HG02943 (cell line): ENCODE measurements around the gene SELENOW.
"Not testable (repeated sequence)": the region's sequence is repeated elsewhere in the genome, so short reads cannot be mapped to it uniquely, and the experiment has no call there.

Experiments
- ATAC-seq: cut with Tn5 transposase; IDR thresholded peaks from one replicate; pipeline ENCODE4 v1.9.1; 2021; ENCODE audit warnings: mild to moderate bottlenecking, low read depth, moderate library complexity; ENCODE audit not compliant: unreplicated experiment

SELENOW gene

GRCh38 chr19:47755762-47756626, 22.5 kb upstream of the SELENOW start:
- ATAC-seq, result no peak

GRCh38 chr19:47756627-47756929, 21.9 kb upstream of the SELENOW start:
- ATAC-seq, result no peak

GRCh38 chr19:47756953-47757608, 21.4 kb upstream of the SELENOW start:
- ATAC-seq, result no peak

- ATAC-seq, result no peak
Measured at GRCh38 chr19:47757617-47758442, 20.7 kb upstream of the SELENOW start.

- no peak for ATAC-seq
Measured at GRCh38 chr19:47758443-47758804, 20.1 kb upstream of the SELENOW start.

GRCh38 chr19:47760632-47760999, 17.9 kb upstream of the SELENOW start:
- ATAC-seq, result no peak

- no peak for ATAC-seq
Measured at GRCh38 chr19:47761566-47761965, 16.9 kb upstream of the SELENOW start.

GRCh38 chr19:47762151-47762550, 16.4 kb upstream of the SELENOW start:
- ATAC-seq, result no peak

GRCh38 chr19:47762615-47763308, 15.7 kb upstream of the SELENOW start:
- ATAC-seq, result no peak

- not testable (repeated sequence) for ATAC-seq
Measured at GRCh38 chr19:47764705-47765104, 13.8 kb upstream of the SELENOW start.

- no peak for ATAC-seq
Measured at GRCh38 chr19:47765523-47766358, 12.8 kb upstream of the SELENOW start.

GRCh38 chr19:47766359-47766620, 12.2 kb upstream of the SELENOW start:
- no peak for ATAC-seq

- ATAC-seq, result no peak
Measured at GRCh38 chr19:47766670-47767069, 11.8 kb upstream of the SELENOW start.

- no peak for ATAC-seq
Measured at GRCh38 chr19:47767349-47767748, 11.2 kb upstream of the SELENOW start.

GRCh38 chr19:47768604-47769003, 9.9 kb upstream of the SELENOW start:
- no peak for ATAC-seq

- ATAC-seq, result no peak
Measured at GRCh38 chr19:47769534-47769933, 9.0 kb upstream of the SELENOW start.

GRCh38 chr19:47771291-47771690, 7.2 kb upstream of the SELENOW start:
- ATAC-seq, result not testable (repeated sequence)

- ATAC-seq, result no peak
Measured at GRCh38 chr19:47776568-47776967, 1.9 kb upstream of the SELENOW start.

GRCh38 chr19:47777245-47778048, 1.1 kb upstream of the SELENOW start:
- not testable (repeated sequence) for ATAC-seq
